Lower leg skin (tissue), 3 donors: ENCODE data around the gene APC.

Source experiments
- POLR2A ChIP-seq, 2 donors: fragments of 450-650 bp; IDR thresholded peaks; one replicate each; pipeline ENCODE4 v1.6.1; 2016 to 2017; ENCODE audit warnings: antibody characterized with exemption in 2 of 2, mild to moderate bottlenecking in 1 of 2, moderate library complexity in 1 of 2
- TF ChIP-seq, protein P1 (sequence below), 3 donors: fragments of 450-650 bp; IDR thresholded peaks; one replicate each; pipeline ENCODE4 v1.5.1; 2016; ENCODE audit warnings: antibody characterized with exemption in 3 of 3, mild to moderate bottlenecking in 3 of 3, moderate library complexity in 2 of 3

DNA sequence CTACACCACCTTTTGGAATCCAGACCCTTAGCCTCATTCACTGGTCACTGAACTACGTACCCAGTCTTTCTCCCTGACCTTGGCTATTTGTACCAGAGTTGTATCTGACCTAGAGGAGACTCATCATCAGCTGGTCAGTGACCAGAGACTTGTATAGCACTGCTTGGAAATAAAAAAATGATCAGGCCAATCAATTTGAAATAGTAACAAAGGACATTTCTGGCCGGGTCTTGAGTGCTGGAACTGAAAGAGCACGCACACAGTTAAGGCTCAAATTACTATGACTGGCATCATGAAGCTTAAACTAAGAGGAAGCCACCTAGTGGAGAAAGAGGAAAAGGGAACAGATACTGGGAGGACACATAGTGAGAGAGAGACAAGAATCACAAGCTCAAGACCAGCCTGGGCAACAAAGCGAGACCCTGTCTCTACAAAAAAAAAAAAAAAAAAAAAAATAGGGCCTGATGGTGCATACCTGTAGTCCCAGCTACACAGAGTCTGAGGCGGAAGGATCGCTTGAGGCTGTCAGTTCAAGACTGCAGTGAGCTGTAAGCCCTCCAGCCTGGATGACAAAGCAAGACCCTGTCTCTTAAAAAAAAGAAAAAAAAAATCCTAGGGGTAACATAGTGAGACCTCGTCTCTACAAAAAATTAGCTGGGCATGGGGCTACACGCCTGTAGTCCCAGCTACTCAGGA, 110.6 kb downstream of the APC start:
- no peak for TF ChIP-seq POLR2A (IDR thresholded peaks at IDR 0.05)
- TF ChIP-seq, protein P1, sequence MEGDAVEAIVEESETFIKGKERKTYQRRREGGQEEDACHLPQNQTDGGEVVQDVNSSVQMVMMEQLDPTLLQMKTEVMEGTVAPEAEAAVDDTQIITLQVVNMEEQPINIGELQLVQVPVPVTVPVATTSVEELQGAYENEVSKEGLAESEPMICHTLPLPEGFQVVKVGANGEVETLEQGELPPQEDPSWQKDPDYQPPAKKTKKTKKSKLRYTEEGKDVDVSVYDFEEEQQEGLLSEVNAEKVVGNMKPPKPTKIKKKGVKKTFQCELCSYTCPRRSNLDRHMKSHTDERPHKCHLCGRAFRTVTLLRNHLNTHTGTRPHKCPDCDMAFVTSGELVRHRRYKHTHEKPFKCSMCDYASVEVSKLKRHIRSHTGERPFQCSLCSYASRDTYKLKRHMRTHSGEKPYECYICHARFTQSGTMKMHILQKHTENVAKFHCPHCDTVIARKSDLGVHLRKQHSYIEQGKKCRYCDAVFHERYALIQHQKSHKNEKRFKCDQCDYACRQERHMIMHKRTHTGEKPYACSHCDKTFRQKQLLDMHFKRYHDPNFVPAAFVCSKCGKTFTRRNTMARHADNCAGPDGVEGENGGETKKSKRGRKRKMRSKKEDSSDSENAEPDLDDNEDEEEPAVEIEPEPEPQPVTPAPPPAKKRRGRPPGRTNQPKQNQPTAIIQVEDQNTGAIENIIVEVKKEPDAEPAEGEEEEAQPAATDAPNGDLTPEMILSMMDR (IDR thresholded peaks at IDR 0.05), result no peak
